Thymus (tissue), 11 donors: ENCODE results near the gene LRRC4C. TPM values are rescaled to one million over a fixed set of nuclear protein-coding genes. Genes with fewer than 3 reads are reported as not detected.

ENCODE experiments used
- DNase-seq, 9 donors: peaks; one replicate each; pipeline ENCODE4 v3.0.0-alpha.2; 2013; ENCODE audit warnings: low spot score in 9 of 9, low read depth in 6 of 9, missing footprints in 1 of 9
- H3K27ac ChIP-seq, 2 donors: one replicate each; pipeline ENCODE4 v1.5.1; 2013; ENCODE audit warnings: control low read depth in 1 of 2, low read depth in 1 of 2, low read length in 1 of 2, mild to moderate bottlenecking in 1 of 2, moderate library complexity in 1 of 2
- H3K27me3 ChIP-seq, 2 donors: one replicate each; pipeline ENCODE4 v1.5.1; 2013; ENCODE audit warnings: low read length in 1 of 2; ENCODE audit not compliant: control insufficient read depth in 2 of 2, insufficient read depth in 1 of 2
- H3K36me3 ChIP-seq, 2 donors: one replicate each; pipeline ENCODE4 v1.5.1; 2013; ENCODE audit warnings: low read length in 1 of 2, mild to moderate bottlenecking in 1 of 2, moderate library complexity in 1 of 2; ENCODE audit not compliant: control insufficient read depth in 2 of 2, insufficient read depth in 2 of 2
- H3K4me1 ChIP-seq, 2 donors: one replicate each; pipeline ENCODE4 v1.5.1; 2013; ENCODE audit warnings: low read length in 2 of 2; ENCODE audit not compliant: control insufficient read depth in 2 of 2, insufficient read depth in 2 of 2
- H3K4me3 ChIP-seq, 2 donors: one replicate each; pipeline ENCODE4 v1.5.1; 2013; ENCODE audit warnings: low read length in 2 of 2, control low read depth in 1 of 2, mild to moderate bottlenecking in 1 of 2
- H3K9me3 ChIP-seq, 2 donors: one replicate each; pipeline ENCODE4 v1.5.1; 2013; ENCODE audit warnings: low read length in 1 of 2, mild to moderate bottlenecking in 1 of 2; ENCODE audit not compliant: control insufficient read depth in 2 of 2, insufficient read depth in 1 of 2
- WGBS: extraction: QIAGEN DNeasy Blood & Tissue Kit; methylation state at CpG from one replicate; pipeline ENCODE4 v1.1.7; 2013; 5-methylcytosine and 5-hydroxymethylcytosine counted together
- polyA plus RNA-seq: library from polyadenylated mRNA; stranded (reverse); fragments of 200-250 nt; gene quantifications from one replicate; pipeline ENCODE4 v1.2.3, GENCODE V29; 2013
- total RNA-seq: library from RNA; stranded (reverse); fragments of 120-200 nt; gene quantifications from one replicate; pipeline ENCODE4 v1.2.4, GENCODE V29; 2013
- donor health status: healthy.

LRRC4C gene
- total and polyA plus RNA-seq, 2 donors, result 0.30 to 1.6 TPM

DNA sequence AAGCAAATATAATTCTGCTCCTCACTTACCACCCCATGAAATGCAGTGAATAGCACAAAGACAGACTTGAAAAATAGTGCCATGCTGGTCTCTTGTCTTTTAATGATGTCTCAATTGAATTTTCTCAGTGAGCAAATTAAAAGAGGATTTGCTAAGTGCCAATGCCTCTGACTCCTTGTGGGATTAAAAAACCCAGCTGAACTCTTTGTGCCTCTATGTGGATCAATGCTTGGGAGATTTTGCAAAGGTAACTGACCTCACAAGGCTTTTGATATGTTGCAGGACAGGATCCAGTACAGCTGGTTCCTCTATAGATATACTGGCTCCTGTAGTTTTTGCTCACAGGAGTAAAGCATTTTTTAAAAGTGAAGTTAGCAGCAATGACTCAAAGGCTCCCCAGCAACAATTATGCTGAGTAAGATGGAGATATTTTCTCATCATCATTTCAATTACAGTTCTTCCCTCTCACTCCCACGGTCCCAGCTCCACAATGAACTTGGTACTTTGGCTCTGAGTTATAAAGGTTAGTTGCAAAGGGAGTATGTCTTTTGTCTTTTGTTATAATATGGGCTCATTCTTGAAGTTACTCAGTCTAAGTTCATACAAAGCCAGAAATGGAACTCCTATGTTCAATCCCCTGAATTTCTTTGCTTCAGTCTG lies 471.5 kb downstream of the LRRC4C start:
- DNase-seq, result no peak
- no peaks in the 10 kb centered on the region for H3K27me3 ChIP-seq
- 85% methylated on average over 1 of the region's 1 CpG for whole genome bisulfite sequencing
- no peak overlapping the region for H3K27ac ChIP-seq
- H3K4me3 ChIP-seq, result no peak overlapping the region
- no peaks in the 10 kb centered on the region for H3K9me3 ChIP-seq
- H3K36me3 ChIP-seq, result no peaks in the 10 kb centered on the region
- H3K4me1 ChIP-seq, result no peaks in the 10 kb centered on the region

DNA sequence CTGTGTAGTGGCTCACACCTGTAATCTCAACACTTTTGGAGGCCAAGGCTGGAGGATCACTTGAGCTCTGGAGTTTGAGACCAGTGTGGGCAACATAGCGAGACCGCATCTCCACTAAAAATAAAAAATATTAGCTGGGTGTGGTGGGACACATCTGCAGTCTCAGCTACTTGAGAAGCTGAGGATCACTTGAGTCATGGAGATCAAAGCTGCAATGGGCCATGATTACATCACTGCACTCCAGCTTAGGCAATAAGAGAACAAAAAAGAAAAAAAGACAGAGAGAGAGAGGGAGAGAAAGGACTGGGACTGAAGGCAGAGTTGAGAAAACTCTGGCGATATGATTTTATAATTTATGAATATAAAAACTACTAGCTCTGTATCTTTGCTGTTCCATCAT lies 473.1 kb downstream of the LRRC4C start:
- WGBS, result 95% methylated on average over 3 of the region's 3 CpGs
- Histone ChIP-seq H3K36me3 (no peaks in the 10 kb centered on the region), H3K4me1 (no peaks in the 10 kb centered on the region)

DNA sequence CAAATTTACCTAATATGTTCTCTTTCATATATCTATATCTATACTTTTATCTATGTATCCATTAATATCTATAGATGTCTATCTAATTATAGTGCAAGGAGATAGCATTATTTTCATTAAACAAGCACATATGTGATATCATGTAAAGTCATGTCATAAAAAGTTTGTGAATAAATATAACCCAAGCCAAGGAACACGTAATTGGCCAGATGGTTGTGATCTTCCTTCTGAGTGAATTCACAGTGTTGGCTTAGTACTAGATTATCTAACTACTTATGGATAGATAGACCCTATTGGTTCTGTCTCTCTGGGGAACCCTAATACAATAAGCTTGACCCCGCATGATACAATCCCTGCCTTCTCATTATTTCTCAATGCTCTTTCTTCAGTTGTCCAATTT lies 484.4 kb downstream of the LRRC4C start:
- WGBS, result 74% methylated on average over 2 of the region's 2 CpGs
- peaks cover 0 to 6% of the 10 kb centered on the region in 2 donors for H3K9me3 ChIP-seq

More for the DNA sequence above, 473.1 kb downstream of the LRRC4C start:
- Histone ChIP-seq H3K9me3 (no peaks in the 10 kb centered on the region), H3K27me3 (no peaks in the 10 kb centered on the region), H3K4me3 (no peak overlapping the region), H3K27ac (no peak overlapping the region)
- DNase-seq, result no peak

DNA sequence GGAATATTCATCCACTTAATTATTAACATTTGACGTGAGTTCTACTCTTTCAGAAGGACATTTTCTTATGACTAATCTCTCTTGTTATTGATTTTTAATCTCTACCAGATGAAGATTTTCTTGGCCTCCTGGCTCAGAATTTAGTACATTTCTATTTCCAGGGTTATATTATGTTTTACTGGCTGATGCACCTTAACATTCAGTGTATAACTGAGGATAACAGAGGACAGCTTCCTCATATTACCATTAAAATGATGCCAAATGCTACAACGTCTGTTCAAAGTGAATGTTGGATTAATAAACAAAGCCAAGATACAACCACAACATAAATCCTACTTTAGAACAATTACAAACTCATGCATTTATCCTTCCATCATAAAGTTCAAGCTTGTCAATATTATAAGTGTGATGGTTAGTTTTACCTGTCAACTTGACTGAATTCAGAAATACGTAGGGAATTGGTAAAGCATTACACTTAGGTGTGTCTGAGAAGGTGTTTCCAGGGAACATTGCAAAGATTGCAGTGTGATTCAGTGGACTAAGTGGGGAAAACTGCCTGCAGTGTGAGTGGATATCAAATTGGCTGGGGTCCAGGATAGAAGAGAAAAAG lies 485.2 kb downstream of the LRRC4C start:
- DNase-seq, result no peak
- Histone ChIP-seq H3K27ac (no peak overlapping the region), H3K4me3 (no peak overlapping the region), H3K4me1 (no peaks in the 10 kb centered on the region), H3K36me3 (no peaks in the 10 kb centered on the region), H3K9me3 (peaks cover 0 to 6% of the 10 kb centered on the region in 2 donors), H3K27me3 (no peaks in the 10 kb centered on the region)
- 89% methylated on average over 3 of the region's 3 CpGs for WGBS

More for the DNA sequence above, 484.4 kb downstream of the LRRC4C start:
- Histone ChIP-seq H3K4me3 (no peak overlapping the region), H3K27ac (no peak overlapping the region), H3K27me3 (no peaks in the 10 kb centered on the region), H3K4me1 (no peaks in the 10 kb centered on the region), H3K36me3 (no peaks in the 10 kb centered on the region)
- no peak for DNase-seq

DNA sequence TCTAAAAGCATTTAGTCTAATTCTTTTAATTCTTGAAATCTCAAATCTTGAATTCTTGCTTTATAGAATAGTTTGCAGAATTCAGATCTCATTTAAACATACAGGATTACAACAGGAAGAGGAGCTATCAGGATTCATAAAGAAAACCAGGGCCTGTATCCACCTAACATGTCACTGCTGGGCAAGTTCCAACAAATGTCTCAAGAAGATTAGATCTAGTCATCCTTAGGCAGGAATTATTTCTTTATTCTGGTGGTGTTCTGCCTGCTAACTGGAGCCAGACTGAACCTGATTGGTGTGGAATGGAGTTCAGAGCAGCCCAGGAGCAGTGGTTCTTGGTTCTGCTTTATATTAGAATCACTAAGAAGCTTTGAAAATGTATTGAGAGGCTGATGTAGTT lies 500.7 kb downstream of the LRRC4C start:
- no peak overlapping the region for H3K27ac ChIP-seq
- H3K9me3 ChIP-seq, result no peaks in the 10 kb centered on the region
- DNase-seq, result no peak
- no peaks in the 10 kb centered on the region for H3K27me3 ChIP-seq
- H3K4me1 ChIP-seq, result no peaks in the 10 kb centered on the region
- H3K4me3 ChIP-seq, result no peak overlapping the region
- no peaks in the 10 kb centered on the region for H3K36me3 ChIP-seq

DNA sequence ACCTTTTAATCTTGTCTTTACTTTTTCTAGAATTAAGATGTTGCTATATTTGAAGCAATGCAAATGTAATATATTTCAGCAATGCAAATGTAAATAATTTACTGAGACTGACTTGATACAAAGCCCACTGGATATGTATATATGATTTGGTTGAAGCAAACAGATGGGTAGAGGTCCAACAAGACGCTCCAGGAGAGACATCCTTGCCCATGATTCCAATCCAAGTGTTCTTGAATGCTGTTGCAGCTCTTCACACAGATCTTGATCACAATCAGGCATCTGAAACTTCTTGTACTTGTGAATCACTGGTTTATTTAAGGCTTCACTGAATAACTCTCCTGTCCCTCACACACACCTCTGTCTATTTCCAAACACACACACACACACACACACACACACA lies 507.0 kb downstream of the LRRC4C start:
- Histone ChIP-seq H3K4me3 (no peak overlapping the region), H3K27ac (no peak overlapping the region), H3K27me3 (no peaks in the 10 kb centered on the region), H3K36me3 (no peaks in the 10 kb centered on the region), H3K9me3 (no peaks in the 10 kb centered on the region), H3K4me1 (no peaks in the 10 kb centered on the region)
- 87% methylated on average over 1 of the region's 1 CpG for WGBS
- no peak for DNase-seq

DNA sequence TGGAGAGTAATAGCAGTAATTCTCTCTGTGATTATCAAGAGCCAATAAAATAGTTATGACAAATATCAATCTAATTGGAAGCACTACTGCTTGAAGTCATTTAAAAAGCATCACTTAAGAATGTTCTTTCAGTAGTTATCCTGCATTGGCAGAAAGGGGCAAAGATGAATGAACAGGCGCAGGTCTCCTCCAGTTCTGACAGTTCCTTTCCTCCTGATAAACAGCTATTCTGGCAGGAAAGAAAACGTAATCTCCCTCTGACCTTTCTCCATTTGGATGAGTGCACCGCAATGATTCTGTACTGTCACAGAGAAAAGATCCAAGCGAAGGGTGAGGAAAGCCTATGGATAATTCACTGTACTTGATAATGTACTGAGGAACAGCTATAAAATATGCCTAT lies 521.5 kb downstream of the LRRC4C start:
- WGBS, result 90% methylated on average over 4 of the region's 4 CpGs
- no peaks in the 10 kb centered on the region for H3K36me3 ChIP-seq
- DNase-seq, result no peak
- H3K27ac ChIP-seq, result no peak overlapping the region
- no peak overlapping the region for H3K4me3 ChIP-seq
- no peaks in the 10 kb centered on the region for H3K9me3 ChIP-seq
- H3K27me3 ChIP-seq, result no peaks in the 10 kb centered on the region
- H3K4me1 ChIP-seq, result no peaks in the 10 kb centered on the region

DNA sequence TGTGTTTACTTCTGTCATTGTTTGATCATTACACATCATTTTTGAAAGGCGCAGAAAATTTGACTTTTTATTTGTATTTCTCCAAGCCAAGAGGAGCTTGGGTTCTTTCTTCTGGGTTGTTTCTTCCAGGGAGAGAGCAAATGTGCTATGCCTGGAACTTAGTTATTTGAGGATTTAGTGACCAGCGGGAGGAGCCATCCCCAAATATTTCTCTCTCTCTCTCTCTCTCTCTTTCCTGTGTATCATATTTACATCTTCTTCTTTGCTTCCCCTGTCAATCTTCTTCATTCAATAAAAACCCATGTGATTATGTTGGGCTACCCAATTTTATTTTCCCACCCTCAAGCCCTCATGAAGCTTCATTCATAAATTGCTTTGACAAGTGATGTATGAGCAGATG lies 534.5 kb downstream of the LRRC4C start:
- H3K27ac ChIP-seq, result no peak overlapping the region
- H3K9me3 ChIP-seq, result no peaks in the 10 kb centered on the region
- WGBS, result 91% methylated on average over 2 of the region's 2 CpGs
- no peaks in the 10 kb centered on the region for H3K4me1 ChIP-seq
- no peaks in the 10 kb centered on the region for H3K27me3 ChIP-seq
- no peak overlapping the region for H3K4me3 ChIP-seq
- DNase-seq, result no peak
- H3K36me3 ChIP-seq, result no peaks in the 10 kb centered on the region

DNA sequence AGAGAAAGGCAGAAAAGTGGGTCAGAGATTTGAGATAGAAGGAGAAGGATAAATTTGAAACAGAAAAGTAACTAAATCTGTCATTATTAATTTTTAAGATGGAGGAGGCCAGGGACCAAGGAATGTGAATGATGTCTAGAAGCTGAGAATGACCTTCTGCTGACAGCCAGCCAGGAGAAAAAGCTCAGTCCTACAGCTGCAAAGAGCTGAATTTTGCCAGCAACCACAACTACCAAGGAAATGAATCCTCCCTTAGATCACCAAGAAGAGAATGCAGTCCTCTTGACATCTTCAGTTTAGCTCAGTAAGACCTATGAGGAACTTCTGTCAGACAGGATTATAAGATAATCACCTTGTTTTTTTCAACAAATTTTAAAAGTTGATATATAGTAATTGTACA lies 538.2 kb downstream of the LRRC4C start:
- Histone ChIP-seq H3K4me1 (no peaks in the 10 kb centered on the region), H3K27me3 (no peaks in the 10 kb centered on the region), H3K27ac (no peak overlapping the region), H3K9me3 (no peaks in the 10 kb centered on the region), H3K4me3 (no peak overlapping the region), H3K36me3 (no peaks in the 10 kb centered on the region)
- DNase-seq, result no peak
